Measurements from ENCODE around the gene DDC.

DDC gene

DNA sequence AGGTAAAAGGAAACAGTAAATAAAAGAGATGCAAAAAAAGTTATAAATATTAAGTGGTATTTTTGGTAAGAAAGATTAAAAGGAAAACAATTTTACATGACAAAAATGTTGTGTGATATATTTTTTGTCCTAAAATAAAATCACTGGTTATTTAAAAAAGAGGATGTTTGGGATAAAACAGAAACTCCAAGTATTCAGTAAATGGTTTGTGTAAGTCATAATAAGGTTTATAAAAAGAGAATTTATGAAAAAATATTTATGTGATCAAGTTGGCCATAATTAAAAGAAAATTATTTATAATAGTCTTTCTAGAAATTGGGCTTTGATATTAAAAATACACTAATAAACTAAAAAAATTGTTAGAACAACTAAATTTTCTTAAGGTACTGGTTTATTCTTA is 76.8 kb downstream of the DDC start:
- TF ChIP-seq, protein P1, sequence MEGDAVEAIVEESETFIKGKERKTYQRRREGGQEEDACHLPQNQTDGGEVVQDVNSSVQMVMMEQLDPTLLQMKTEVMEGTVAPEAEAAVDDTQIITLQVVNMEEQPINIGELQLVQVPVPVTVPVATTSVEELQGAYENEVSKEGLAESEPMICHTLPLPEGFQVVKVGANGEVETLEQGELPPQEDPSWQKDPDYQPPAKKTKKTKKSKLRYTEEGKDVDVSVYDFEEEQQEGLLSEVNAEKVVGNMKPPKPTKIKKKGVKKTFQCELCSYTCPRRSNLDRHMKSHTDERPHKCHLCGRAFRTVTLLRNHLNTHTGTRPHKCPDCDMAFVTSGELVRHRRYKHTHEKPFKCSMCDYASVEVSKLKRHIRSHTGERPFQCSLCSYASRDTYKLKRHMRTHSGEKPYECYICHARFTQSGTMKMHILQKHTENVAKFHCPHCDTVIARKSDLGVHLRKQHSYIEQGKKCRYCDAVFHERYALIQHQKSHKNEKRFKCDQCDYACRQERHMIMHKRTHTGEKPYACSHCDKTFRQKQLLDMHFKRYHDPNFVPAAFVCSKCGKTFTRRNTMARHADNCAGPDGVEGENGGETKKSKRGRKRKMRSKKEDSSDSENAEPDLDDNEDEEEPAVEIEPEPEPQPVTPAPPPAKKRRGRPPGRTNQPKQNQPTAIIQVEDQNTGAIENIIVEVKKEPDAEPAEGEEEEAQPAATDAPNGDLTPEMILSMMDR (IDR thresholded peaks at IDR 0.05; ENCODE audit: low read depth, low read length): no peak
- DNase-seq (ENCODE audit: low read depth, low spot score): no peak
- in situ Hi-C loops (cut with HindIII; ENCODE audit: low sequenced_read_pairs): no loop called here
- H3K4me3 ChIP-seq (ENCODE audit: low read depth, low read length): no peak overlapping the region

DNA sequence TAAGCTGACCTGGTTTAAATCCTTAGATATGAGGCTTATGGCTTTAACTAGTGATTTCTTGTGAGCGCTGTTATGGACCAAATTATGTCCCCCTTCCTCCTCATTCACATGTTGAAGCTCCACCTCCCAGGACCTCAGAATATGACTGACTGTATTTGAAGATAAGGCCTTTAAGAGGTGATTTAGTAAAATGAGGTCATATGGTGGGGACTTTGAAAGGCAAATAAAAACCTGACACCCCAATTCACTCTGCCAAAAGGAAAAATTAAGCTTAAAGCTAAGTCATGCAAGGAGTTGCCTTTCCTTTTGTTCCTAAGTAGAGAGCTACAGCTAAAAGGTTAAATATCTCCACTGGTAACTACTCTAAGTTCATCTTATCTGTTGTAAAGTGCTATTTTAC is 78.7 kb downstream of the DDC start:
- H3K4me3 ChIP-seq (ENCODE audit: low read depth, low read length): no peak overlapping the region
- in situ Hi-C loops (cut with HindIII; ENCODE audit: low sequenced_read_pairs): no loop called here
- TF ChIP-seq, protein P1 (IDR thresholded peaks at IDR 0.05; ENCODE audit: low read depth, low read length): no peak
- no peak for DNase-seq (ENCODE audit: low read depth, low spot score)

DNA sequence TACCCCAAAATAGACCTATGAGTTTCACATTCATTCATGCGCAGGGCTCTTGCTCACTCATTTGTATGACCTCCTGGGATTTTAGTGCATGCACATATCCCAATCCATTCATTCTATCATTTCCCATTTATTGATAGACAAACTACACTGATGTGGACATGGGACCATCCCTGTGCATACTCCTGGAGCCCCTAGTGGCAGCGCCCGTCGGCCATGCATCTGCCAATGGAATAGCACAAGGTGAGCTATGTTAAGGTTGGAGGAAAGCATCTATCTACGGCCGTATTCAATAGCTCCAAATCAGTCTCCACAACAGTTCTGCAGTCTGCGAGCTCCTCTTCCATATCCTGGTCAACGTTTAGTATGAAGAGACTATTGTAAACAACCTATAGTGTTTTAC is 83.3 kb downstream of the DDC start:
- in situ Hi-C loops (cut with HindIII; ENCODE audit: low sequenced_read_pairs): no loop called here
- no peak overlapping the region for H3K4me3 ChIP-seq (ENCODE audit: low read depth, low read length)
- DNase-seq (ENCODE audit: low read depth, low spot score): no peak
- TF ChIP-seq, protein P1 (IDR thresholded peaks at IDR 0.05; ENCODE audit: low read depth, low read length): no peak

DNA sequence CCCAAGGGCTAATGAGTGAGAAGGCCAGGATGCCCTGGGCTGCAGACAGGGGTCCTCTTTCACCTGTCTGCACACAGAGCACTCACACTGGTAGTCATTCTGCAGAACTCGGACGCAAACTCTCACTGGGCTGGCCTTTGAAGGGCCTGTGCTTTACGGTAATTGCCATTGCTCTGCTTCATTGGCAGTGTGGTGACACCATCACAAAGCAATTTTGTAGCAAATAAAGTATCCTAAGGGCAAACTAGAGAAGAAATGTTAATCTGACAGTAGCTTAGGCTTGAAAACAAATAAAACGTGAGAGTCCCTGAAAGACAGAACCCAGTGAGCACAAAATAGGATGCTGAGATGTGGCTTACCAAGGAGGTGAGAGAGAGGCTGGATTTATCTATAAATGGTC is 84.4 kb downstream of the DDC start:
- TF ChIP-seq, protein P1 (IDR thresholded peaks at IDR 0.05; ENCODE audit: low read depth, low read length): no peak
- in situ Hi-C loops (cut with HindIII; ENCODE audit: low sequenced_read_pairs): no loop called here
- DNase-seq (ENCODE audit: low read depth, low spot score): no peak
- H3K4me3 ChIP-seq (ENCODE audit: low read depth, low read length): no peak overlapping the region

DNA sequence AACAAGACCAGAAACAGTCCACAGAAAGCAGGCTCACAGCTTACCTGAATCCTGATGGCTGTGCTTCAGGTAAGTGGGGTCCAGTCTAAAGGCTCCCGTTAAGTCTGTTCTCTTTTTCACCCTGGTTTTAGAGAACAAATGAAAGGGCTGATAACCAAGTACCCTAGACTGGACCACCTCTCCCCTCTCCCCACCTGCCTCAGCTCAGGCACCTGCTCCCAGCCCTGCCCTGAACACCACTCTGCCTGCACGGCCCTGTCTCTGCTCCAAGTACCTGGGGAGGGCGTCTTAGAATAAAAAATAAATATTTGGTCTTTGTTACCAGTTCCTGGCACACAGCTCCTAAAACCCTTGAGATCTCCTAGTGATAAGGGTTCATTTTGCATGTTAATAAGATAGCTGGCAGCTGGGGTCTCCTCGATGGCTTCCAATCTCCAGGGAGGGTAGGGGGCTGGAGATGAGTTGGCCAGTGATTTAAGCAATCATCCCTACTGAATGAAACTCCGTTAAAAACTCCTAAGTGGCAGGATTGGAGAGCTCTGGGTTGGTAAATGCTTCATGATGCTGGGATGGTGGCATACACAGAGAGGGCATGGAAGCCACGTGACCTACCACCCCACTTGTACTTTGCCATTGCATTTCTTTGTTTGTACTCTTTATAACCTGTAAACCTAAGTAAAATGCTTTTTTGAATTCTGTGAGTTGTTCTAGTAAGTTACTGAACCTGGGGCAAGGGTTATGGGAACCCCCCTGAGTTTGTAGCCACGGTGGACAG is 85.3 kb downstream of the DDC start:
- no peak for DNase-seq (ENCODE audit: low read depth, low spot score)
- TF ChIP-seq, protein P1 (IDR thresholded peaks at IDR 0.05; ENCODE audit: low read depth, low read length): no peak
- in situ Hi-C loops (cut with HindIII; ENCODE audit: low sequenced_read_pairs): no loop called here
- no peak overlapping the region for H3K4me3 ChIP-seq (ENCODE audit: low read depth, low read length)

DNA sequence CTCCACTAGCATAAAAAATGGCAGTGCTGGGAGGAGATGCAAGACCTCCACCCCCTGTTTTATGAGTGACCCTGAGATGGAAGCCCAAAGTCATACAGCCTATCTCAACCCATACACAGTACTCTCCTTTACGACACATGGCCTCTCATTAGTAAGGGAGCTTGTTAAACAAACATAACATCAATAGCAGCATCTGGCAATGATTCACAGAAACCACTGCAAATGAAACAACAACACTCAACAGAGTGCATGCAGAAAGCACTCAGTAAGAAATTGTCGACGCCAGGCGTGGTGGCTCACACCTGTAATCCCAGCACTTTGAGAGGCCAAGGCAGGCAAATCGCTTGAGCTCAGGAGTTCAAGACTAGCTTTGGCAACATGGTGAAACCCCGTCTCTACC is 87.6 kb downstream of the DDC start:
- in situ Hi-C loops (cut with HindIII; ENCODE audit: low sequenced_read_pairs): no loop called here
- no peak for DNase-seq (ENCODE audit: low read depth, low spot score)
- TF ChIP-seq, protein P1 (IDR thresholded peaks at IDR 0.05; ENCODE audit: low read depth, low read length): no peak
- H3K4me3 ChIP-seq (ENCODE audit: low read depth, low read length): no peak overlapping the region
